HG03378 (cell line): ENCODE data around the gene HLA-DOA.

Experiments
- ATAC-seq: cut with Tn5 transposase; IDR thresholded peaks from one replicate; pipeline ENCODE4 v1.9.1; 2021; ENCODE audit warnings: mild to moderate bottlenecking, moderate library complexity; ENCODE audit not compliant: unreplicated experiment

Gene HLA-DOA

DNA sequence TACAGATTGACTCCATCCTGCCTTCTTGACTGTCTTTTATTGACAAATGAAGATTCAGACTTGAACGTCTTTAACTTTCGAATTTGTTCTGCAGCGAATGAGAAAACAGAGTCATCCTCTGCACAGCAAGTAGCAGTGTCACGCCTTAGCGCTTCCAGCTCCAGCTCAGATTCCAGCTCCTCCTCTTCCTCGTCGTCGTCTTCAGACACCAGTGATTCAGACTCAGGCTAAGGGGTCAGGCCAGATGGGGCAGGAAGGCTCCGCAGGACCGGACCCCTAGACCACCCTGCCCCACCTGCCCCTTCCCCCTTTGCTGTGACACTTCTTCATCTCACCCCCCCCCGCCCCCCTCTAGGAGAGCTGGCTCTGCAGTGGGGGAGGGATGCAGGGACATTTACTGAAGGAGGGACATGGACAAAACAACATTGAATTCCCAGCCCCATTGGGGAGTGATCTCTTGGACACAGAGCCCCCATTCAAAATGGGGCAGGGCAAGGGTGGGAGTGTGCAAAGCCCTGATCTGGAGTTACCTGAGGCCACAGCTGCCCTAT lies 28.8 kb downstream of the HLA-DOA start:
- ATAC-seq: no peak

DNA sequence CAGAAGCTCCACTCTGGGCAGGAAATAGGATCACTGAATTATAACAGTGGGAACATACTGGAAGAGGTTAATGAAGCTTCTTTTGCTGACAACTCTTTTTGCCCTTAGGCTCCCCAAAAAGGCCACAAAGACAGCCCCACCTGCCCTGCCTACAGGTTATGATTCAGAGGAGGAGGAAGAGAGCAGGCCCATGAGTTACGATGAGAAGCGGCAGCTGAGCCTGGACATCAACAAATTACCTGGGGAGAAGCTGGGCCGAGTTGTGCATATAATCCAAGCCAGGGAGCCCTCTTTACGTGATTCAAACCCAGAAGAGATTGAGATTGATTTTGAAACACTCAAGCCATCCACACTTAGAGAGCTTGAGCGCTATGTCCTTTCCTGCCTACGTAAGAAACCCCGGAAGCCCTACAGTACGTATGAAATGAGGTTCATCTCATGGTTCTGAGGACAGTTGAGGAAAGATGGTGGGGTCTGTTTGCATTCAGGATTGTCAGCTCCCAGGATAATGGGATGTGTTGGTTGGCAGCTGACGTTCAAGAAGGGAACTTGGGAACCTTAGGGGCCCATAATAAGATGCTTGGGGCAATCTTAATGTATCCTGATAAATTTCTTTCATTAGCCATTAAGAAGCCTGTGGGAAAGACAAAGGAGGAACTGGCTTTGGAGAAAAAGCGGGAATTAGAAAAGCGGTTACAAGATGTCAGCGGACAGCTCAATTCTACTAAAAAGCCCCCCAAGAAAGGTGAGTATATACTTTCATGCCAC lies 29.5 kb downstream of the HLA-DOA start:
- no peak for ATAC-seq

DNA sequence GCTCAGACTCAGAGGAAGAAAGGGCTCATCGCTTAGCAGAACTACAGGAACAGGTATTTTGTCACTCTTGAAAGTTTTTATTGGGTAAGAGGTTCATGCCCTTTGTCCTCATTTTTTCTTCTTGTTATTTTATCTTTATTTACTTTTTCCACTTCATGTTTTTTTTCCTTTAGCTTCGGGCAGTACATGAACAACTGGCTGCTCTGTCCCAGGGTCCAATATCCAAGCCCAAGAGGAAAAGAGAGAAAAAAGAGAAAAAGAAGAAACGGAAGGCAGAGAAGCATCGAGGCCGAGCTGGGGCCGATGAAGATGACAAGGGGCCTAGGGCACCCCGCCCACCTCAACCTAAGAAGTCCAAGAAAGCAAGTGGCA lies 31.5 kb downstream of the HLA-DOA start:
- no peak for ATAC-seq

DNA sequence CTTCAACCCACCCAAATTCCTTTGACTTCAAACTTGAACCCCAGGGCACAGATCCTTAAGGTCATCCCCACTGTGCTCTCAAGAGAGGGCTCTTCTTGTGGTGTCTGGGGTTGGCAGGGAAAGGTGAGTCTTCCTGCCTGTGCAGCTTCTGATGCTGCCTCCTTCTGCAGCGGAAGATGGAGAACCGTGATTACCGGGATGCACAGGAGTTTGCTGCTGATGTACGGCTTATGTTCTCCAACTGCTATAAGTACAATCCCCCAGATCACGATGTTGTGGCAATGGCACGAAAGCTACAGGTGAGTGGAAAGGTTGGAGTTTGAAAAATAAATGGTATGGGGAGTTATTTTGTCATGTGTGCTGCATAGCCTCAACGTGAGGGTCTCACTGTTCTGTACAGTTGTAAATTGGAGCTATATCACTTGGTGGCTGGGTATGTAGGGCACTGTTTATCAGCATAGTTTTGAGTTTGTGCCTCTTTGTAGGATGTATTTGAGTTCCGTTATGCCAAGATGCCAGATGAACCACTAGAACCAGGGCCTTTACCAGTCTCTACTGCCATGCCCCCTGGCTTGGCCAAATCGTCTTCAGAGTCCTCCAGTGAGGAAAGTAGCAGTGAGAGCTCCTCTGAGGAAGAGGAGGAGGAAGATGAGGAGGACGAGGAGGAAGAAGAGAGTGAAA lies 32.0 kb downstream of the HLA-DOA start:
- ATAC-seq: no peak

DNA sequence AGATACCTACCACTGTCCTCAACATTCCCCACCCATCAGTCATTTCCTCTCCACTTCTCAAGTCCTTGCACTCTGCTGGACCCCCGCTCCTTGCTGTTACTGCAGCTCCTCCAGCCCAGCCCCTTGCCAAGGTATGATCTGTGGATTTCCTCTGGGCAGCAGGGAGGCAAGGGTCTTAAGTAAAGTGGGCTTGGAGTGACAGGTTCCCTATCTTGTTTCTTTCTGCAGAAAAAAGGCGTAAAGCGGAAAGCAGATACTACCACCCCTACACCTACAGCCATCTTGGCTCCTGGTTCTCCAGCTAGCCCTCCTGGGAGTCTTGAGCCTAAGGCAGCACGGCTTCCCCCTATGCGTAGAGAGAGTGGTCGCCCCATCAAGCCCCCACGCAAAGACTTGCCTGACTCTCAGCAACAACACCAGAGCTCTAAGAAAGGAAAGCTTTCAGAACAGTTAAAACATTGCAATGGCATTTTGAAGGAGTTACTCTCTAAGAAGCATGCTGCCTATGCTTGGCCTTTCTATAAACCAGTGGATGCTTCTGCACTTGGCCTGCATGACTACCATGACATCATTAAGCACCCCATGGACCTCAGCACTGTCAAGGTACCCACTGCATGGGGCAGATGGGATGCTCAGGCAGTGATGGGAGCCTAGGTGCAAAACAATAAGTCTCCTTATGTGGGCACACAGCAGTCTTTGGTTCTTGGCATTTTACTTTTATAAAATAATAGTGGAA lies 32.9 kb downstream of the HLA-DOA start:
- ATAC-seq: no peak

DNA sequence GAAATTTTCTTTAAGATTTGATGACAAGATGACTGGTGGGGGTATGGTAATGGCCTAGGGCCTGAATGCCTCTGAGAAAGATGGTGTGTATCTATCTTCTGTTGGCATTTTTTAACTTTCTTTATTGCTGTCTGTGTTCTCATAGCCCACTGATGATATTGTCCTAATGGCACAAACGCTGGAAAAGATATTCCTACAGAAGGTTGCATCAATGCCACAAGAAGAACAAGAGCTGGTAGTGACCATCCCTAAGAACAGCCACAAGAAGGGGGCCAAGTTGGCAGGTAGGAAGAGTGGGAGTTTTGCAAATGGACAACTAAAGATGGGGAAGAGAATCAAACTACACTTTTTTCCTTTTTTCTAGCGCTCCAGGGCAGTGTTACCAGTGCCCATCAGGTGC lies 33.5 kb downstream of the HLA-DOA start:
- ATAC-seq: no peak

DNA sequence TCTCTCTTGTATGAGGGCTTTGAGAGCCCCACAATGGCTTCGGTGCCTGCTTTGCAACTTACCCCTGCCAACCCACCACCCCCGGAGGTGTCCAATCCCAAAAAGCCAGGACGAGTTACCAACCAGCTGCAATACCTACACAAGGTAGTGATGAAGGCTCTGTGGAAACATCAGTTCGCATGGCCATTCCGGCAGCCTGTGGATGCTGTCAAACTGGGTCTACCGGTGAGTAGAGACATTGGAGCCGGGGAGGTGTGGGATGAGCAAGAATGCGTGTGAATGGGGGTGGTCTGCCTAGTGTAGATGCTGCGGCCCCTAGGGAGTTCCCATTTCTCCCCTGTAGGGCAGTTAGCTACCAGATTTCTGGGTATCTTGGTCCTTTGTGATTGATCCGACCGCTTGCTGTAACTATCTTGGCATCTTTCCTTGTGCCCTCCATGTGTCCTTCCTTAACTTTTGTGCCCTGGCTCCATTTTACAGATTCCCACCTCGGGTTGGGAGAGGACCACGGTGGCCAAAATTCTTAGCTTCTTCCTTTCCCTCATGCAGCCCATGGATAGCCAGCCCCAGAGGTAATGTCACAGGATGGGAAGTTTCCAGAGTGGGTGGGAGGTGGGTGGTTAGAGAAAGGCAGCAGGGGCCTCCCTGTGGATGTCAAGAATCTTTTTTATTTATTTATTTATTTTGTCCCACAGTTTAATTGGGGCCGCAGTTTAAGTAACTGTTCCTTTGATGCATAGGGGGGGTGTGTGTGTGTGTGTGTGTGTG lies 34.7 kb downstream of the HLA-DOA start:
- ATAC-seq: no peak

DNA sequence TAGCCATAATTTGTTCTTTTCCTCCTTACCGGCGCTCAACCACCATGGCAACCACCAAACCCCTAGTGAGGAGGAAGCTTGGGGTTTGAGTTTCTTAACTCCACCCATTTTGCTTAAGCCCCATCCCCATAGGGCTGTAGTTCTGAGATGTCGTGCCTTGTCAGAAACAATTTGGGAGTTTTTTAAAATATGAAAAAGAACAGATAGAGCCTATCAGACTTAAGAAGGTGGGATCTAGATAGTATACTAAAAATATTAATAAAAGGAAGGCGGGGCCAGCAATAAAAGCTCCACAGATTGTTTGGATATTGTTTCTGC lies 35.4 kb downstream of the HLA-DOA start:
- ATAC-seq: no peak

DNA sequence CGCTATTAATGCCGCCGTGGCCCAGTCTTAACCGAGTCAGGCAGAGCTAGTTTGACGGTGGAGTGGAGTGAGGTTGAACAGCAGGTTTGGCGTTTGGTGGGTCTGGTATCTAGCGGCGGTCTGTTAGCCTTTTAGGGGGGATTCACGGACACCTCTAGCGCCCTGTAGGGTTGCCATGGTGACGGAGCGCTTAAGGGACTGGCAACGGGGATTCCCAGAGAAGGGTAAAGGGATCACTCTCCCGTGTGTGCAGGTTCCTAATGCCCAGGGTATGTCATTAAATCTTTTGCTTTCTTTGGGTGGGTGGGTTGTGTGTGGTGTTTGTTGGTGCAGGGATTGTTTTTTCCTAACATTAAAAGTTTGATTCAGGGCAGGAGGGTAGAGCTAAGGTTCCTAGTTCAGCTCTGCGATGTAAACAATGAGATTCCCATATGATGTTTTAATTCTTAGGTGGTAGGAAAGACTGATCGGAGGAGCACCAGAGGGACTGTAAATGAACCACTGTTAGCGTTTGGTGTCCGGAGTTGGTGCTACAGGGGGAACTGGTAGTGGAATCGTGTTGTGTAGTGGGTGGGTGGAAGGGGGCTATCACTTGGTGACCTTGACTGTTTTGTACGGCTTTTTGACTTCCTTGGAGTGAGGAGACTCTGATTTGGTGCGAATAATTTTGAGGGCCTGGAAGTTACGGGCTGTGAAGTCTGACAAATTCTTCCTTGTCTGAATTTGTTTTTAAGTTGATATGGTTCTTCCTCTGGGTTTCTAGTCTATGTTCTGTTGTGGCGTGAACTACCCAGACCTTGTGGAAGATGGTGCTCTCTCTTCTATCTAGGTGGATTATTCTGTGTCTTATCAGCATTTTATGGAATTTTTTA lies 36.0 kb downstream of the HLA-DOA start:
- no peak for ATAC-seq

DNA sequence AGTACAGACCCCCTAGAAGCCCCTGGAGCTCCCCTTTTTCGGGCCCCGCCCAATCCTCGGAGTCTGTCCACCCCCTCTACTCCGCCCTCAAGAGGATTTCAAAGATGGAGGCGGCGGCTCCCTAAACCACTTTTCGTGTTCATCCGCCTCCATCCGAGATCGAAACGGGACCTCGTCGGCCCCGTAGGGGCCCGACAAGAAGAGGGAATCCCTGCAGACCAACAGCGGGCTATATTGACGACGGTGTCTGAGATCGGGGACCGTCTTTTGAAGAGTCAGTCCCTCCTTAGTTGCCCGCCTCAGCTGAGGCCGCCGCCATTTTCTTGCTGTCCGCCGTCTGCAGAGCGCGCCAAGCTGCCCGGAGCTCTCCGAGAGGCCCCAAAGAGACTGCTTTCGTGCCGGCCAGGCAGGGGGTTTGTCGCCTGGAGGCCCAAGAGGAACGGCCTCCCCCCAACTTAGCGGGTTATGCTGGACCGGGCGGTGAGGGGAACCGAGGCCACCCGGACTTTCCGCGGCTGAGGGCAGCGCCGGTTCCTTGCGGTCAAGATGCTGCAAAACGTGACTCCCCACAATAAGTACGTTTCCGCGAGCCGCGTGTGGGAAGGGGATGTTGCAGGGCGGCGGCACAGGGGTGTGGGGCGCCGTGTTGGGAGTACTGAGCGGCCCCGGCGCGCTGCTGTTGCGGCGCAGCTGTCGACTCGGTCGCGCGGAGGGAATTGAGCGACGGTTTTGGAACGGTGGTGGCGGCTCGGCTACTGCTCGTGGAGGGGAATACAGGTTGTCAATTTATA lies 36.8 kb downstream of the HLA-DOA start:
- no peak for ATAC-seq

DNA sequence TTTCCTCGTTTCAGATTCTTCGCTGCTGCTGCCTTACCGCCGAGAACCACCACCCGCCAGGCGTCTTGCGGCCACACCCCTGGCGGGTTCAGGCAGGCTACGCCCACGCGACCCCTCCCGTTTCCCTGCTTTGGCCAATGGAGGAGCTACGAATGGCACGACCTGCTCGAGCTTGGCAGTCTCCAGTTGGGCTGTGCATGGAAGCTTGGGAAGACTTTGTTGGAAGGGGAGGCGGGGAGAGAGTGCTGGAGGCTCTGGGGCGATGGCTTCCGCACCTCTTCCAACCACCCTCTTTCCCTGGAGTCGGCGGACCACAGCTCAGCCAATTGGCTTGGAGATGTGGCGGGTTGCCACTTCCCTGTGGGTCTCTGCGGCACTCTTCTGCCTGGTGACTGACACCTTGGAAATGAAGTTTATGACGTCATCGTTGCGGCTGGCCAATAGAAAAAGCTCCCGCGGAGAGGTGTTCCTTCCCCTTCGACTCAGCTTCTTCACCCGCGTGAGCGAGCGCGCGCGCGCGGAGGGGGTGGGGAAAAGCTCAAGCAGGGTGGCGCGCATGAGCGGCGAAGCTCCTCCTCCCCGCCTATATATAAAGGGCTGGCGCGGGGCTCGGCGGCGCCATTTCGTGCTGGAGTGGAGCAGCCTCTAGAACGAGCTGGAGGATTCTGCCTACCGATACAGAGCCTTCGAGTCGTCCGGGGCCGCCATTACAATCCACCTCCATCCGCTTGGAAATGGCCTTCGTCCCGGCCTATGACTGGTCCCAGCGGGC lies 37.6 kb downstream of the HLA-DOA start:
- ATAC-seq: peak; percentile 52

DNA sequence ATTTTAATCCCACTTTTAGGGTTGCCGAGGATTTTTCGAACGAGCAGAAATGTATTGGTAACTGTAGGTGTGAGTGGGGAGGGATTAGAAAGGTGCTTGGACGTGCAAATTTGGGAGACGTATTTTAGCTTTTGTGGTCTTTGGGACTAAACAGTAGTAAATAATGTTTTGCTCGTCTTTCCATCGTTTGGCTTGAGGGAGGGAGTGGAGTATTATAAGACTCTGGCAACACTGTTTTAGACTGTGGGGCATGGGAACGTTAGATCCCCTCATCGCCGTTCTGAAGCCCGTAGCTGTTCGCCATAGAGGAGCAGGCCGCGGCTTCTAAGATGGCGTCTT lies 38.2 kb downstream of the HLA-DOA start:
- no peak for ATAC-seq

DNA sequence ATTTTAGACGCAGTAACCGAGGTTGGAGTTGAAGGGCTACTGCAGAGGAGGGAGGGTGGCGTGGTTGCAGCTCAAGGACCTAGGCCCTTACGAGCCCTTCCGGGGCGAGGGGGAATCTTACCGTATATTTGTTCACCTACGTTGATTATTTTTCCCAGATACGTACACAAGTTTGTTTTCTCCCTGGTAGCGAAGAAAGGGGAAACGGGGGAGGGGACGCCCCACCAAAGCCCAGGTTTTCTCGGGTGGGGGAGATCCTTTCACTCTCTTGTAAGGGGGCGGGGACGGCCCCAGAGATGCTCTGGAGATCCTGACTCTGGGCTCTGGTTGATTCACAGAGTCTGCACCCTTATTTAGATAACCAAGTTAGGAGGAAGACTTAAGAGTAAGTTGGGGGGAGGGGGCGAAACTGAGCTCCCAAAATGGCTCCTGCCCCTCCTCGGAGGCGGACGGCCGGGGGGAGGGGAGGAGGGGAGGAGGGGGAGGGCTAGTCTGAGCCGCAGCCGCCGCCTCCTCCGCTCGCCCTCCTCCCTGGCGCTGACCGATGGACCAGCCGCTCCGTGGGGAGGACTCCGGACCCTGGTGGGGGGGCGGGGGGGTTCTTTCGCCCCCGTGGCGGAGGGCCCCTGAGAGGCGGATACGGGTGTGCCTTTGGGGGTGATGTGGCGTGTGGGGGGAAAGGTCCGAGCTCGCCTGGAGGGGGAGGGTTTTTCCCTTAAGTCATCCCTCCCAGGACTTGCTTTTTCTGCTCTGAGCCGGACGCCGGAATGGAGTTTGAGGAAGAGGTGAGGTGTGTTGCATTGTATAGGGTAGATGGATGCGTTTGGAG lies 38.8 kb downstream of the HLA-DOA start:
- ATAC-seq: no peak

DNA sequence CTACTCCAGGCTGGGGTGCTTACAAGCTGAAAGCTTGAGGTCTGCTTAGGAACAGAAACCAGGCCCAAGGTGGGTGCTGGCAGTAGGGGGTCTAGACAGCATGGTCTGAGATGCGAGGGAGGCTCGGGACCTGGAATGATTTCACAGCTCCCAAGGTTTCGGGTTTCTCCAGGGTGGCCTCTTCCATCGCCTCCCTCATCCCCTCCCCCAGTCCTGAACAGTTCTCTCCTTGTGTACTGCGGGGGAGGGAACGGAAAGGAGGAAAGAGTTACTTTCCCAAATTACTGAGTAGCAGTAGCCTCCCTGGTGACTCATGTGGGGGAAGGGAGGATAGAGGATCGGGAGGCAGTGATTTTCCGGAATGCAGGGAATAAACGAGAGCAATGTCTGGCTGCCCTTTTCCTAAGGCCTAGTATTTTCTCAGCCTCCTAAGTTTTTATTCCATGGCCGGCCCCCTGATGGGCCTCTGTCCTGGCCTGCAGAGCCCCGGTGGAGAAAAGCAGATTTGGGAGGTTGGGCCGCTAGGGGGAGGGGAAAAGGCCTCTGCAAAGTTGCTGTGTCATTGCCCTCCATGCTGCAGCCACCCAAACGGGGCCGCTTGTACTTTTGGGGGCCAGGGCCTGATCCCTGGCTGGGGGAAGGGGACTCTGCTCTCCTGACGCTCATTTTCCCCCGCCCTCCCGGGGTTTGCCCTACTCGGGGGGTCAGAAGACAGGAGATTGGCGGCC lies 39.5 kb downstream of the HLA-DOA start:
- no peak for ATAC-seq

DNA sequence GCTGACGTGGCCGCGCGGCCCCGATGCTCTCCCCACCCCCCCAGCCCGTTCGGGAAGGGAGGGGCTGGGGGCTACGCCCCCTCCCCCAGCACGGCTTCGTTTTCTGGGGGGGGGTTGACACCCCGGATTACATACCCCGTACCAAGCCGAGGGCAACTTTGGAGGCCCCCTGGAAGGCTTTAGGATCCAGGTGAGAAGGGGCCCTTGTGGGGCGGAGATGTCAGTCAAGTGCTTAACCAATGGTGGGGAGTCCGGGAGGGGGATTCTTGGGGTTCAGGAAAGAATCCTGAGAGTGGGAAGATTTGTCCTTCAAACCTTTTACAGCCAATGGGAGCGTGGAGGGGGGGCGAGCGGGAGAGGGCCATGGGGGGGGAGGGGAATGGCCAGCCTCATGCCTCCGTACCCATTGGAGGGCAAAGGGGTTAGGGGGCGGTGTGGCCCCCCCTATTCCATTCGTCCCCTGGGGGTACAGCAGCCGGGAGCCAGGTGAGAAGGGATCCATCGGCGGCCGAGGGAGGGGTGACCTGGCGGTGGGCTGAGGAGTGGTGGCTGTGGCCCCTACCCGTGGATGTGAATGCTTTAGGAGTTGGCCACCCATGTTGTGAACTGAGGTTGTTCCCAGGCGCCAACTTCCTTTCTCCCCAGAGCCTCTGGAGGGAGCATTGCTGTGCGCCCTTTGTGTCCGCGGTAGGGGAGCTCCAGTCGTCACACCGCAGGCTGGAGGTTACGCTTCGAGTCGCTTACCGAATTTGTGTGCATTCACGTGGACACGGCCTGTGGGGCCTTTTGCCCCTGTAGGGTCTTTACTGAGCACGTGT lies 40.3 kb downstream of the HLA-DOA start:
- ATAC-seq: no peak

DNA sequence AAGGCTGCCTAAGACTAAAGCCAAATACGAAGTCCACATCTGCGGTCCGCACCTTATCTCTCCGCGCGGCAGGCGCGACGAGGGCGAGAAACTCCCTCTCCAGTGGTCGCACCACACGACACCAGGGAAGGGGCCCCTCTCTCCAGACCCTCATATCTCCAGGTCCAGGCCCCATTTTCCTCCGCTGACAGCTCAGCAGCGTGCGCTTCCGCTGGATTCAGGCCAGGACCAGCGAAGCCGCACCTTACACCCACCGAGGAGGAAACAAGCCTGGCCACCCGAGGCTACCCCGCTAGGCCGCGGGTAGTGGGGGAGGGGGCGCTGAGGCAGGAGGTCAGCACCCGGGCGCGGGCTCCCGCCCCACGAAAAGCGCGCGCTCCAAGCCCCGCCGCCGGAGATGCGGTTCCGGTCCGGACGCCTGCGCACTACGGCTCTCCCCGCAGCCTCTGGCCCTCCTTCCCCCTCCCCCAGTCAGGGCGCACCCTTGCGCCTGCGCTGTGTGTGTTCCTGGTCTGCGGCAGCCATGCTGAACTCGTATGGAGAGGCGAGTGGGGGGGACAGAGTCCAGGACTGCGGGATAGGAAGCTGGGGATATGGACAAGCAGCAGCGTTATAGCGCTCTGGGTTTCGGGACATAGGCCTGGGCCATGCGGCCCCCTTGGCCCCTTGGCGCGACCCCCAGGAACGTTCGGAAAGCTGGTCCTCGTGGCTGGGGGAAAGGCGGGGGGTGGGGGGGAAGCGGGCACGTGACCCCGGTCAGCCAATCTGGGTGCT lies 41.1 kb downstream of the HLA-DOA start, which contains the start of gene BRD2:
TSS of gene BRD2 (plus strand) at position 502 of the 774 bp plus-strand sequence. CDS start 4,305 bp downstream, outside the sequence.
- ATAC-seq: peak; percentile 27
